ENCODE data around the gene KRTAP5-8. TPM values are rescaled to one million over a fixed set of nuclear protein-coding genes. Genes with fewer than 3 reads are reported as not detected.

KRTAP5-8 gene
- total RNA-seq, 1 experiment from 2014 or later: not detected

- DNase-seq (ENCODE audit: low read depth, low spot score): no peak
- ATAC-seq: no peak
- Histone ChIP-seq H3K4me1 (ENCODE audit: control insufficient read depth in 1 of 2, insufficient read depth in 2 of 2, low read length in 2 of 2) (no peaks in the 10 kb centered on the region), H3K9ac (ENCODE audit: low read length) (no peak overlapping the region), H3K27me3 (ENCODE audit: insufficient read depth, low read length) (peaks cover 19% of the 10 kb centered on the region; the same call in 1 of the 2 replicates), H3K4me2 (ENCODE audit: low read length) (no peak overlapping the region), H2AFZ (ENCODE audit: low read depth, low read length, poor library complexity, severe bottlenecking) (no peak overlapping the region), H3K27ac (ENCODE audit: low read depth, low read length) (no peak overlapping the region), H3K9me2 (ENCODE audit: insufficient read depth) (no peaks in the 10 kb centered on the region), H3K9me3 (ENCODE audit: control insufficient read depth in 1 of 2, insufficient read depth in 1 of 2, low read depth in 1 of 2, low read length in 2 of 2) (no peaks in the 10 kb centered on the region), H4K20me1 (ENCODE audit: insufficient read depth) (no peaks in the 10 kb centered on the region), H3K36me3 (ENCODE audit: control insufficient read depth in 1 of 2, insufficient read depth in 2 of 2, low read length in 2 of 2) (no peaks in the 10 kb centered on the region), H3K4me3 (replicated peaks in 1 of 2; ENCODE audit: low read depth in 1 of 2, low read length in 2 of 2) (no peak overlapping the region), H3K79me2 (ENCODE audit: insufficient read depth, low read length) (no peaks in the 10 kb centered on the region)
- intact Hi-C loops (cut with micrococcal nuclease): no loop called here
- no peak for TF ChIP-seq REST (IDR thresholded peaks at IDR 0.05; ENCODE audit: low read depth)
- no peak for TF ChIP-seq JUND (IDR thresholded peaks at IDR 0.05)
- TF ChIP-seq ZNF274 (IDR thresholded peaks at IDR 0.05; ENCODE audit: low read depth, low read length): no peak
- no peak for TF ChIP-seq POLR2AphosphoS5 (IDR thresholded peaks at IDR 0.05; ENCODE audit: low read depth, low read length)
- no peak for TF ChIP-seq CBX3 (IDR thresholded peaks at IDR 0.05; ENCODE audit: low read depth)
- TF ChIP-seq EGR1 (IDR thresholded peaks at IDR 0.05; ENCODE audit: low read depth): no peak
- no peak for TF ChIP-seq ZBTB33 (IDR thresholded peaks at IDR 0.05; ENCODE audit: extremely low read depth, insufficient replicate concordance, low read length)
- BruUV-seq (replicated peaks): no TSS peak
- CTCF ChIA-PET: no interaction called here
- RAD21 ChIA-PET (ENCODE audit: low non-redundant PET in 1 of 2, low total read pairs in 2 of 2, uncharacterized antibody in 2 of 2, unreplicated experiment in 2 of 2): no interaction called here
- POLR2A ChIA-PET: no interaction called here
Observed at GRCh38 chr11:71551711-71552110, 13.9 kb downstream of the KRTAP5-8 start.

Measured in HCT116 (cell line).